GM20431 (cell line): Measurements from ENCODE around the gene CCL19.

Experiments
- in situ Hi-C: fragments of 300-500 bp; cut with MseI, MboI; formaldehyde crosslinking; loops from one replicate; pipeline ENCODE4 v1.15.0; 2020; ENCODE audit warnings: low sequenced_read_pairs; ENCODE audit not compliant: unreplicated experiment

Gene CCL19

GRCh38 chr9:34646211-34647083, 44.6 kb downstream of the CCL19 start, which contains the start of gene GALT:
Gene GALT, plus strand, starts transcription at chr9:34646675. Its CDS starts 30 bp downstream, at chr9:34646705.
- in situ Hi-C loops, result no loop called here

GRCh38 chr9:34644766-34645314, 46.2 kb downstream of the CCL19 start:
- in situ Hi-C loops, result no loop called here

GRCh38 chr9:34642679-34643078, 48.4 kb downstream of the CCL19 start:
- in situ Hi-C loops, result no loop called here
